Prostate gland (tissue), 2 donors: ENCODE data around the gene LRGUK.

Experiments
- POLR2A ChIP-seq: fragments of 450-650 bp; IDR thresholded peaks from one replicate; pipeline ENCODE4 v1.6.1; 2016; ENCODE audit warnings: antibody characterized with exemption, mild to moderate bottlenecking
- POLR2AphosphoS5 ChIP-seq: sonication (generic); formaldehyde crosslinking; IDR thresholded peaks from one replicate; pipeline ENCODE4 v1.6.1; 2017; ENCODE audit warnings: antibody characterized with exemption
- TF ChIP-seq, protein P1 (sequence below), 4 experiments: fragments of 200-600 bp in 2 of 4; fragments of 450-650 bp in 2 of 4; sonication (generic) in 2 of 4; IDR thresholded peaks; 1 replicate in 3 of 4; 2 replicates in 1 of 4; pipeline ENCODE4 v1.5.1; 2016 to 2019; ENCODE audit warnings: antibody characterized with exemption in 4 of 4, mild to moderate bottlenecking in 2 of 4, moderate library complexity in 2 of 4

DNA sequence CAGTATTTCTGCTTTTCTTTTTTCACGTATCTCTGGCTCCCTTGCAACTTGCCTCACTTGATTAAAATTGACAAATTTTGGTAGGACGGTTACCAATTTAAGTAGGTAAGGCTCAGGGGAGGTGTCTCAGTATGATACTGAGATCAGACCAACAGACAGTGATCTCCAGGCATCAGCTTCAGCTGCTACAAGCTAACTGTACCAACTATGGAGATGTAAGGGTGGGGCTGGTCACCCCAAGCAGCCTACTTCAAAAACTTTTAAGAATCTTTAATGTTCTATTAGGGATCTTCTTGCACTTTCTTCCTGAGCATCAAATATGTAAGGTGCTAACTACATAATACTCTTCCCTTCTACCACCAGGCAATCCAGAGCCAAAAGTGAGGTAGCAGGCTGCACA is 162.7 kb downstream of the LRGUK start:
- no peak for TF ChIP-seq POLR2A
- TF ChIP-seq, protein P1, sequence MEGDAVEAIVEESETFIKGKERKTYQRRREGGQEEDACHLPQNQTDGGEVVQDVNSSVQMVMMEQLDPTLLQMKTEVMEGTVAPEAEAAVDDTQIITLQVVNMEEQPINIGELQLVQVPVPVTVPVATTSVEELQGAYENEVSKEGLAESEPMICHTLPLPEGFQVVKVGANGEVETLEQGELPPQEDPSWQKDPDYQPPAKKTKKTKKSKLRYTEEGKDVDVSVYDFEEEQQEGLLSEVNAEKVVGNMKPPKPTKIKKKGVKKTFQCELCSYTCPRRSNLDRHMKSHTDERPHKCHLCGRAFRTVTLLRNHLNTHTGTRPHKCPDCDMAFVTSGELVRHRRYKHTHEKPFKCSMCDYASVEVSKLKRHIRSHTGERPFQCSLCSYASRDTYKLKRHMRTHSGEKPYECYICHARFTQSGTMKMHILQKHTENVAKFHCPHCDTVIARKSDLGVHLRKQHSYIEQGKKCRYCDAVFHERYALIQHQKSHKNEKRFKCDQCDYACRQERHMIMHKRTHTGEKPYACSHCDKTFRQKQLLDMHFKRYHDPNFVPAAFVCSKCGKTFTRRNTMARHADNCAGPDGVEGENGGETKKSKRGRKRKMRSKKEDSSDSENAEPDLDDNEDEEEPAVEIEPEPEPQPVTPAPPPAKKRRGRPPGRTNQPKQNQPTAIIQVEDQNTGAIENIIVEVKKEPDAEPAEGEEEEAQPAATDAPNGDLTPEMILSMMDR (IDR thresholded peaks at IDR 0.05) = no peak
- TF ChIP-seq POLR2AphosphoS5 = no peak
